T-helper 1 cell treated with Interleukin-12 subunit alpha and Interleukin-12 subunit beta and Interleukin-4 antibody, amounts not matched to agents 30 ng/mL and 1 ng/mL, for 36 hours (primary cell): Measurements from ENCODE around the gene PVR. TPM values are rescaled to one million over a fixed set of nuclear protein-coding genes. Genes with fewer than 3 reads are reported as not detected.
"Not testable (repeated sequence)": the region's sequence is repeated elsewhere in the genome, so short reads cannot be mapped to it uniquely, and the experiment has no call there.

Experiments used
- intact Hi-C: fragments of 100-400 bp; cut with micrococcal nuclease; formaldehyde crosslinking; loops from one replicate; pipeline ENCODE4 v1.15.1; 2024
- total RNA-seq: library from RNA; stranded (reverse); gene quantifications from 2 replicates; pipeline ENCODE4 v1.2.3, GENCODE V29; 2022

The PVR gene
- total RNA-seq, 1 donor from 2014 or later: 5.3 TPM

DNA sequence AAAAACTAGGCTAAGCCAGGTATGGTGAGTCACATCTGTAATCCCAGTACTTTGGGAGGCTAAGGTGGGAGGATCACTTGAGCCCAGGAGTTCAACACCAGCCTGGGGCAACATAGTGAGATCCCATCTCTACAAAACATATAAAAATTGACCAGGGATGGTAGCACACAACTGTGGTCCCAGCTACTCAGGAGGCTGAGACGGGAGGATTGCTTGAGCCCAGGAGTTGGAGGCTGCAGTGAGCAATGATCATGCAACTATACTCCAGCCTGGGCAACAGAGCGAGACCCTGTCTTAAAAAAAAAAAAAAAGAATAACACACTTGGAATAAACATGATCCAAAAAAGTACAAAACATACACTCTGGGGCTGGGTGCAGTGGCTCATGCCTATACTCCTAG lies 26.3 kb downstream of the PVR start:
- intact Hi-C loops: not testable (repeated sequence)

DNA sequence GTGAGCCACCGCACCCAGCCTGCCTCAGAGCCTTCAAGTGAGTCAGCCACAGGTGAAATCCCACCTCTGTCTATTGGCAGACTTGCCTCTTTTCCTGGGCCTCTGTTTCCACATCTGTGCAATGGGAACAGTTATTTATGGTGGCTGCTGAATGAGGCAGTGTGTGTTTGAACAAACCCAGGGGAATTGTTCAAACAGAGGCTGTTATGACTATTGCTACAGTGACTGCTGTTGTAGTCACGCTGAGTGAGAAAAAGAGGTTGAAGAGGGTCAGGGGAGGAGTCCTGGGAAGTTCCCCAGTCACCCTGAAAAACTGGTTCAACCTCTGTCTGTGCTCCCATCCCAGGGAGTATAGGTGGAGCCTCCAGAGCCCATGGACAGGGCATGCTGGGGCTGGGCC lies 27.7 kb downstream of the PVR start, which contains the start of gene CEACAM19:
TSS of gene CEACAM19 (plus strand) at position 83 of the 400 bp plus-strand sequence. CDS start 450 bp downstream, outside the sequence.
- intact Hi-C loops: no loop called here

DNA sequence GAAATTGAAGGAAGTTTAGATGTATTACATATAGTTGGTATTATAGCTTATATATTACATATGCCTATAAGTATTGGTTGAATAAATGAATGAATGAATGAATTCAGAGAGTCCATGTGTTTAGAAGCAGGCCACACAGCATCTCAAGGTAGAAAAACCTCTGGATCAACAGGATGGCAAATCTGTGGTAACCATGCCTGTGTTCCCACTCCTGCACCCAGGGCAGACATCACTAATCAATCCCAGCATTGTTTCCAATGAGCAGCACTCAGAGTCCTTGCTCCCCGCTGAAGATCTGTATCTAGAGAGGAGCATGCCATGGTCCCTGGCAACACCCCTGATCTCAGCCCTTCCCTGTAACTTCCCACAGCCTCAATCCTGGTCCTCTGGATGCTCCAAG lies 28.5 kb downstream of the PVR start:
- intact Hi-C loops: no loop called here

DNA sequence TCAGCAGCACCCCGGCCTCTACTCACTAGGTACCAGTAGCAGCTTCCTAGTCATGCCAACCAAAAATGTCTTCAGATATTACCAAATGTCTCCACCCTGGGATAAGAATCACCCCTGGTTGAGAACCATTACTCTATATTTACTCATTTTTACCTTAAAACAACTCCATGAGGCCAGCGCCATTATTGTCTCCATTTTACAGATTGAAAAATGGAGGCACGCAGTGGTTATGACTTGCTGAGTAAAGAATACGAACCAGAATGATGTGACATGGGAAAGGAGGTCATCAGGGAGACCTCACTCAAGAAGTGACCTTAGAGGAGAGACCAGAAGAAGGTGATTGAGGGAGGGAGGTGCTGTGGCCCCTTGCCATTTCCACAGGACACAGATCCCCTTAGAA lies 29.8 kb downstream of the PVR start:
- intact Hi-C loops: no loop called here

DNA sequence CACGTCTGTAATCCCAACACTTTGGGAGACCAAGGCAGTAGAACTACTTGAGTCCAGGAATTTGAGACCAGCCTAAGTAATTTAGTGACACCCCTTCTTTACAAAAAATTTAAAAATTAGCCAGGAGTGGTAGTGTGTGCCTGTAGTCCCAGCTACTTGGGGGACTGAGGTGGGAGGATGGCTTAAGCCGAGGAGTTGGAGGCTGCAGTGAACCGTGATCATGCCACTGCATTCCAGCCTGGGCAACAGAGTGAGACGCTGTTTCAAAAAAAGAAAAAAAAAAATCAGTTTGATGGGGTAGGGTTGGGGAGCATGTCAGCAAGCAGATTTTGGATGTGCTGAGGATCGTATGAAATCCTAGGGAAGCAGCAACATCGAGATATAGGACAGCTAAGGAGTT lies 31.8 kb downstream of the PVR start:
- intact Hi-C loops: no loop called here

DNA sequence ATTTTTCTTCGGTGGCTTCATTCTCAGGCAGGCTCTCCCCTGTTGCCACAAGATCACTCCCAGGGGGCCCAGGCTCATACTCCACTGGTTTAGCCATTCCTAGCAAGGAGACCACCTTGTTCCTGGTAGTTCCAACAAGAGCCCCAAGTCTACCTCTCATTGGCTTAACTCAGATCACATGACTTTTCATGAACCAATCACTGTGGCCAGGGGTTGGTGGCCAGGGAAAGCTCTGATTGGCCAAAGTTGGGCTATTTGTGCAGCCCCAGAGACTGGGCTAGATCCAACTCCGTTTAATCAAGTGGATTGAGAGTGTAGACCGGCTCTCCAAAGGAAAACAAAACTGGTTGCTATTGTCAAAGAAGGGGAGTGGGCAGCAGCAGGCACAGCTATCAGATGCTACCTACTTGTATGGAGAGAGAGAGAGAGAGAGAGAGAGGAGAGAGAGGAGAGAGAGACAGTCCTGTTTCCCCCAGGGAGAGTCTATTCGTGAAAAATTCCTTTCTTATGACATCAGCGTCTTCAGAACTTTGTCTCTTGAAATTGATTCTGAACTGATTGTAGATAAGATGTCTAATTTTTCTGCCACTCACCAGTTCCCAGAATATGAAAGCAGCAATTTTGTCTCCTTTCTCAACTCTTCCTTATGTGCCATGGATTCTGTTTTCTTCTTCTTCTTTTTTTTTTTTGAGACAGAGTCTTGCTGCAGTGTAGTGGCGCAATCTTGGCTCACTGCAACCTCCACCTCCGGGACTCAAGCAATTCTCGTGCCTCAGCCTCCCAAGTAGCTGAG lies 33.5 kb downstream of the PVR start:
- intact Hi-C loops: no loop called here

DNA sequence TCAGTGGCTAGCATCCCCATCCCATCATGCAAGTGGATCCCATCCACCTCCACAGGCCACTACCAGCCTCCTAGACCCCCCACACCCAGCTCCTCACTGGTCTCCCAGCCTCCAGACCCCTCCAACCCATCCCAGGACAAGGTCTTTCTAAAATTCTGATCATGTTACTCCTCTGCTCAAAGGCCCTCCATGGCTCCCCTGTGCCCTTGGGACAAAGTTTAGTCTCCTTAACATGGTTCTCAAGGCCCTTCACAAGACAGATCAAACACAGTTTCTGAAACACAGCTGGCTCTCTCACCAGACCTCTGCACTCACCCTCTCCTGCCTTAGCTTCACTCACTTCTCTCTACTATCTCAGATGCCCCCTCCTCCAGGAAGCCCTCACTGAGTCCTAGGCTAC lies 36.8 kb downstream of the PVR start:
- intact Hi-C loops: no loop called here

DNA sequence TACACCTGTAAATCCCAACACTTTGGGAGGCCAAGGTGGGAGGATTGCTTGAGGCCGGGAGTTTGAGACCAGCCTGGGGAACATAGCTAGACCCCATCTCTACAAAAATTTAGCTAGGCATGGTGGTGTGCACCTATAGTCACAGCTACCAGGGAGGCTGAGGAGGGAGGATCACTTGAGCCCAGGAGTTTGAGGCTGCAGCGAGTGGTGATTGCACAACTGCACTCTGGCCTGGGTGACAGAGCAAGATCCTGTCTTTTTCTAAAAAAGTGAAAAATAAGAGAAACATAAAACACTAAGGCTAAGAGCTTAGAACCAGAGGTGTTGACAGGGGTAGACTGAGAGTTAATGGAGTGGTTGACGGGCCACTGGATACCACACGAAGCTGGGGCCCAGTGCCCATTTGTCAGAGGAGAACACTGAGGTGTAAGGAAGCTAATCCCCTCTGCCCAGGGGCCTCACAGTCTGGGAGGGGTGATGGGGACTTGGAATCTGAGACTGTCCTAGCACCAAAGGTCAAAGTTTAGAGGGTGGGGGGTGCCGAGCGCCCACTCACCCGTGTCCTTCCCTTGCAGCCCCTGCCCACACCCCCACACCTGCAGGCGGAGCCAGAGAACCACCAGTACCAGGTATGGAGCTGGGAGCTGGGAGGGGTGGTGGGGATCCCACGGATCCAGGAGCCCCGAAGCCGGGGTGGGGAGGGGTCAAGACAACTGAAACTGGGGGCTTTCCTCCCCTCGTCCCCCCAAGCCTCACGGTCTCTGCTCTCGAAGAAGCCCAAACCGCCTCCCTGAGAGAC lies 38.5 kb downstream of the PVR start:
- intact Hi-C loops: no loop called here

DNA sequence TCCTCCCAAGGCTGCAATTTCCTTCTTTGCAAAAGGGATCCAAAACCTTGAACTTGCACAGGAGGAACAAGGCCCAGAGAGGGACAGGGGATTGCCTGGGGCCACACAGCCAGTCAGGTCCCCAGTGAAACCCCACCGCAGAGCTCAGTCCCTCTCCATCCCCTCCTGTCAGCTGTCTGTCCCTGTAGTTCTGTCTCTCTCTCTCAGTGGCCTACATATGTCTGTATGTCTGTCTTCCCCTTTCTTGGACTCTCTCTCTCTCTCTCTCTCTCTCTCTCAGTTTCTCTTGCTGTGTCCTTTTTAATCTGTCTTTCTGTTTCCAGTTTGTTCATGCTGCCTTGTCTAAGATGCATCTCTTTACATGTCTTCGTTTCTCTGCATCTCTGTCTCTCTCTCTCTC lies 39.1 kb downstream of the PVR start:
- intact Hi-C loops: no loop called here

DNA sequence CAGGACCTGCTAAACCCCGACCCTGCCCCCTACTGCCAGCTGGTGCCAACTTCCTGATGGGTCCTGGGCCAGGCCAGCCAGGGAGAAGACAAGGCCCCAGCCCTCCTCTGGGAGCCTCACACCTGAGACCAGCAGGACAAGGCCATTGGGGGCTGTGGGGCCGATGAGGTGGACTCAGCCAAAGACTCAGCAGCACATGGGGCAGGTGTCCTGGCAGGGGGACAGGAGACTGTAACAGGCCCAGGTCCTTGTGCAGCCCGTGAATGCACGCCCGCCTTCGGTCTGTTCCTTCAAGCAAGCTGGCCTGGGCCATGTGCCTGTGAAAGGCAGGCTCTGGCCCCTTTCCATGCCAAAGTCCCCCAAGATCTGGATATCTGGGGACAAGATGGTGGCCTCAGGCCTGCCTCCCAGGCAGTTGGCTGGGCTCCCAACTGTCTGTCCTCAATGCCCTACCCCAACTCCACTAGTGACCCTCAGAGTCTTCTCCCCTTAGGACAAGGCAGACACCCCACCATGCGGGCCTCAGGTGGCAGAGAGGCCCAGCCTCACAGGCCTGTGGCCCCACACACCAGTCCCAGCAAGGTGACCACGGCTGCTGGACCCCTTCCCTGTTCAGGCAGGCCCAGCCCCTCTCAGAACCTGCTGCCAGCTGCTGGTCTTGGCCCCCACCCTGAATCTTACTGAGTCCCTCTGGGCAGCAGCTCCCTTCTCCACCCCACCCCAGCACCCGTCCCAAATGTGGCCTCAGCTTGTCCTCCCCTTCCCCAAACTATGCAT lies 39.9 kb downstream of the PVR start:
- intact Hi-C loops: no loop called here

DNA sequence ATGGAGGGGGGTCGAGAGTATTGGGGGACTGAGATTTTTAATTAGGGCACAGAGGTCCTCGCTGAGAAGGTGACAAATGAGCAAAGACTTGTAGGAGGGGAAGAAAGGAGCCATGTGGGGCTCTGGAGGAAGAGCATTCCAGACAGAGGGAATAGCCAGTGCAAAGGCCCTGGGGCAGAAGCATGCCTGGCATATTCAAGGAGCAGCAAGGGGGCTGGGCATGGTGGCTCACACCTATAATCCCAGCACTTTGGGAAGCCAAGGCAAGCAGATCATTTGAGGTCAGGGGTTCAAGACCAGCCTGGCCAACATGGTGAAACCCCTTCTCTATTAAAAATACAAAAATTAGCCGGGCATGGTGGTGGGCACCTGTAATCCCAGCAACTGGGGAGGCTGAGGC lies 40.7 kb downstream of the PVR start:
- intact Hi-C loops: not testable (repeated sequence)

DNA sequence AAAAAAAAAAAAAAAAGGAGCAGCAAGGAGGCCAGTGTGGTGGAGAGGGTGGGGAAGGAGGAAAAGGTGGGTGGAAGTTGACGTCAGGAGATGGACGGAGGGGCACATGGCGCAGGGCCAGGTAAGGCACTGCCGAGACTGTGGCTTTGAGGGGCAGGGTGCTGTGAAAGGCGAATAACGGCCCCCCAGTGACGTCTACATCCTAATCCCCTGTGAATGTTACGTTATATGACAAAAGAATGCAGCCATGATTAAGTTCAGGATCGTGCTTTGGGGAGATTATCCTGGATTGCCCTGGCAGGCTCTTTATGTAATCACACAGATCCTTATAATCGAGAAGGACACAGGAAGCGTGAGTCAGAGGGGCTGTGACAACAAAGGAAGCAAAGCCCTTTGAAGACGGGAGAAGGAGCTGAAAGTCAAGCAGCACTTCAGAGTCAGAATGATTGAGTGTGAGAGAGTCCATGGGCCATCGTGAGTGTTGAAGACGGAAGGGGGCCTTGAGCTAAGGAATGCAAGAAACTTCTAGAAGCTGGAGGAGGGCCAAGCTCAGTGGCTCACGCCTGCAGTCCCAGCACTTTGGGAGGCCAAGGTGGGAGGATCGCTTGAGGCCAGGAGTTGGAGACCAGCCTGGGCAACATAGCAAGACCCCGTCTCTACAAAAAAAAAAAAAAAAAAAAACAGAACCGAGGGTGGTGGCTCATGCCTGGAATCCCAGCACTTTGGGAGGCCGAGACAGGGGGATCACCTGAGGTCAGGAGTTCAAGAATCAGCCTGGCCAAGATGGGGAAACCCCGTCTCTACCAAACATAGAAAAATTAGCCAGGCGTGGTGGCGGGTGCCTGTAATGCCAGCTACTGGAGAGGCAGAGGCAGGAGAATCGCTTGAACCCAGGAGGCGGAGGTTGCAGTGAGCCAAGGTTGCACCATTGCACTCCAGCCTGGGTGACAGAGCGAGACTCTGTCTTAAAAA lies 41.5 kb downstream of the PVR start:
- intact Hi-C loops: no loop called here

DNA sequence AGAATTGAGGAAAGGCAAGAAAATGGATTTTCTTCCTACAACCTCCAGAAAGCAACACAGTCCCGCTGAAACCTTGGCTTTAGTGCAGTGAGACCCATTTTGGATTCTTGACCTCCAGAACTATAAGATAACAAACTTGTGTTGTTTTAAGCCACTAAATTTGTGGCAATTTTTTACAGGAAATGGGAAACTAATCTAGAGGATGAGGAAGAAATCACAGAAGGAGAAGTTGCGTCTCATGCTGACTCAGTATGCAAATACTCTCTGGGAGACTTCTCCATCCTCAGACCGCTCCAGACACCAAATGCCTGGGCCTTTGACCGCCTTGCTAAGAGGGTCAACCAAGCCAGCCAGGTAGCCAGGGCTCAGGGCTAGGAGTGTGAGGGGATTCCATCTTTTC lies 42.2 kb downstream of the PVR start:
- intact Hi-C loops: no loop called here

DNA sequence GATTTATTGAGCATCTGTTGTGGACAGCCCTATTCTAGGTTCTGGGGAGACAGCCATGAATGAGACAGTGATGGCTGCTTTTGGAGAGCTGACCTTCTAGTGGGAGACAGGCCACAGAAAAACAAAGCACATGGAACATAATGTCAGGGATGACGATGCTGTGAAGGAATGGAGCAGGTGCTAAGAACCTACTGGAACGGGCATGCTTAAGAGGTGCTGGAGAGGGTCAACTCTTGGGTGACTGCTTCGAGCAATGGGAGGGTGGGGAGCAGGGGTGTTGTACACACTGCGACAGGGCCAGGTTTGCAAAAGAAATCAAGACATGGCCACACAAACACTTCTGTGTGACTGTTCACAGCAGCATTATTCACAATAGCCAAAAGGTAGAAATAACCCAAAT lies 43.2 kb downstream of the PVR start:
- intact Hi-C loops: no loop called here

DNA sequence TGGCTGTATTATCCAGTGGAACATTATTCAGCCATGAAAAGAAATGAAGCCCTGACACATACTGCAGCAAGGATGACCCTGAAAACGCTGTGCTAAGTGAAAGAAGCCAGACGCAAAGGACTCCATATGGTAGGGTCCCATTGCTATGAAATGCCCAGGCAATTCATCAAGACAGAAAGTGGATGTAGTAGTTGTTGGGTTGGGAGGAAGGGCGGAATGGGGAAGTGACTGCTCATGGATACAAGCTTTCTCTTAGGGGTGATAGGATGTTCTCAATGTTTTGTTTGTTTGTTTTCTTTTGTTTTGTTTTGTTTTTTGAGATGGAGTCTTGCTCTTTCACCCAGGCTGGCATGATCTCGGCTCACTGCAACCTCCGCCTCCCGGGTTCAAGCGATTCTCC lies 44.2 kb downstream of the PVR start:
- intact Hi-C loops: loop anchor here (2.0 kb wide), 1 partner anchor 203 kb away; the partner anchor contains the start of gene TOMM40

DNA sequence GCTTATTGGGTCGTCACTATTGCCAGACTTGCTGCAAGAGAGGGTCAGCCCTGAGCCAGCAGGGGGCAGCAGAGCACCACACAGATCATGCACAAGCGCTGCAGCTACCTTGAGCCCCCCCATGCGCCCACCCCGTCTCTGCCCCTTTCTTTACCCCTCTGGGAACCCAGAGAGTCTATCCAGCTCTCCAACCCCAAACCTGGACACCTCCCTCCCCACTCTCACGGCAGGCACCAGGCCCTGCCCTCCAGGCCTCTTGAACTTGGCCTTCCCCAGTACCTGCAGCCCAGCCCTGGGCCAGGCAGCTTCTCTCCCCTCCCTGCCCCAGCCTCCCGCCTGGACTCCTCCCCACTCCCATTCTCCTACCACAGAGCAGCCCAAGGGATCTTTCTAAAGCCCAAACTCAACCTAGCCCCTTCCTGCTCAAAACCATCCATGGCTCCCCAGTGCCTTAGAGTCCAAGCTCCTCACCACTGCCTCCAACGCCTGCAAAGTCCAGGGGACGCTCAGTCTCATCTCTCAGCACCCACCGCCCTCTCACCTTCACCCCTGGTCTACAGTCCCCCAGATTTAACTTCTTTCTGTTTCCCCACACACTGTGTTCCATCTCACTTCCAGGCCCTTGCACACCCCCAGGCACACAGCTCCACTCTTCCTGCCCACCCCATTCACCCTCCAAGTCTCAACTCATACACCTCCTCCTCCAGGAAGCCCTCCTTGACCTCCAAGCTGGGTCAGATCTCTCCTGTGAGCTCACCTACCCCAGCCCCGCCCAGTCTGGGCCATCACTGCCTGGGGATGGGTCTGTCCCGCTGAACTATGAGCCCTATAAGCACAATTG lies 45.8 kb downstream of the PVR start:
- intact Hi-C loops: loop anchor here (1.0 to 2.0 kb wide), 7 partner anchors 32 to 262 kb away; partner anchors contain the start of gene TOMM40

DNA sequence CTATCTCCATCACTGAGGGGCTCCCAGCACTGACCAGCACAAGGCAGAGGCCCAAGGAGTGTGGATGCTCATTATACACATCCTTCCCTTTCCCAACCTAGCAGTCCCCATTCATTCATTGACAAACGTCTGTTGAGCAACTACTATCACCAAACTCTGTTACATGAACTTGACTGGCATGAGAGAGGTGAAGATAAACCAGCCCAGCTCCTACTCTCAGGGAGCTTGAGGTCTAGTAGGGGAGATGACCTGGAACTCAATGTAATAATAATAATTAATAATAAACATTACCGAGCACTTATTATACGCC lies 46.4 kb downstream of the PVR start:
- intact Hi-C loops: no loop called here

DNA sequence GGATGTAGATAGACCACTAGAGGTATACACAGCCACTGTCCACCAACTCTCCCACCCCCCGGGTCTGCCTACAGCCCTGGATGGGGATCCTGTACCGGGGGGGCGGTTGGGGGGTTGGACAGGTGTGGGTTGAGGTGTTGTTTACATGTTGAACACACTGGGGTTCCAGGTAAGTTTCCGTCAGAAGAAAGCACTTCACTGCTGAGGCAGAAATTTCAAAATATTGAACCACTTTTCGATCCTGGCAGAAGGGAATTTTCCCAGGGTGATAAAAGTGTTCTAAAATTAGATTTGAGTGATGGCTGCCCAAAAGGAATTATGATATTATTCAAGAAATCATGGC lies 48.6 kb downstream of the PVR start:
- intact Hi-C loops: loop anchor here (1.0 kb wide), 4 partner anchors 38 to 262 kb away; partner anchors contain the start of gene BCL3

DNA sequence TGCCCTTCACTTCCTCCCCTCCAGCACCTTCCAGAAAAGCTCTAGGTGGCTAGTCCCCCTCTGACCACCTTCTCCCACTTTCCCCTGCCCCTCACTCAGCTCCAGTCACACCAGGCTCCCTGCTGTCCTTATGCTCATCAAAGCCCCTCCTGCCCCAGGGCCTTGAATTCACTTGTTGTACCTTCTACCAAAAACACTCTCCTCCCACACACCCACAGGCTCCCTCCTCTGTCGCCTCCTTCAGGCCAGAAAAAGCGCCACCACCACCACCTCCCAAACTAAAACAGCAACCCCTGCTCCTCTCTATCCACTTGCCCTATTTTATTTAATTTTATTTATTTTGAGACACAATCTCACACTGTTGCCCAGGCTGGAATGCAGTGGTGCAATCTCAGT lies 50.5 kb downstream of the PVR start:
- intact Hi-C loops: no loop called here
